Astrocyte of the spinal cord (primary cell): ENCODE measurements around the gene LAMB1.

ENCODE experiments used
- DNase-seq: peaks from one replicate; pipeline ENCODE4 v3.0.0; 2011; ENCODE audit warnings: low read depth, low spot score
- H3K4me3 ChIP-seq: 2 replicates; pipeline ENCODE4 v1.5.1; 2011; ENCODE audit warnings: low read depth, mild to moderate bottlenecking, low read length, moderate library complexity
- in situ Hi-C: cut with HindIII; loops from 2 replicates; pipeline ENCODE4 v1.10.0; 2017; ENCODE audit warnings: low sequenced_read_pairs
- TF ChIP-seq, protein P1 (sequence below): IDR thresholded peaks from 2 replicates; pipeline ENCODE4 v1.5.1; 2012; ENCODE audit warnings: low read depth, mild to moderate bottlenecking, low read length, inconsistent platforms

The LAMB1 gene

GRCh38 chr7:107948645-107949442, 54.1 kb downstream of the LAMB1 start:
- in situ Hi-C loops: no loop called here

GRCh38 chr7:107946881-107947280, 56.1 kb downstream of the LAMB1 start:
- H3K4me3 ChIP-seq: no peak overlapping the region
- TF ChIP-seq, protein P1, sequence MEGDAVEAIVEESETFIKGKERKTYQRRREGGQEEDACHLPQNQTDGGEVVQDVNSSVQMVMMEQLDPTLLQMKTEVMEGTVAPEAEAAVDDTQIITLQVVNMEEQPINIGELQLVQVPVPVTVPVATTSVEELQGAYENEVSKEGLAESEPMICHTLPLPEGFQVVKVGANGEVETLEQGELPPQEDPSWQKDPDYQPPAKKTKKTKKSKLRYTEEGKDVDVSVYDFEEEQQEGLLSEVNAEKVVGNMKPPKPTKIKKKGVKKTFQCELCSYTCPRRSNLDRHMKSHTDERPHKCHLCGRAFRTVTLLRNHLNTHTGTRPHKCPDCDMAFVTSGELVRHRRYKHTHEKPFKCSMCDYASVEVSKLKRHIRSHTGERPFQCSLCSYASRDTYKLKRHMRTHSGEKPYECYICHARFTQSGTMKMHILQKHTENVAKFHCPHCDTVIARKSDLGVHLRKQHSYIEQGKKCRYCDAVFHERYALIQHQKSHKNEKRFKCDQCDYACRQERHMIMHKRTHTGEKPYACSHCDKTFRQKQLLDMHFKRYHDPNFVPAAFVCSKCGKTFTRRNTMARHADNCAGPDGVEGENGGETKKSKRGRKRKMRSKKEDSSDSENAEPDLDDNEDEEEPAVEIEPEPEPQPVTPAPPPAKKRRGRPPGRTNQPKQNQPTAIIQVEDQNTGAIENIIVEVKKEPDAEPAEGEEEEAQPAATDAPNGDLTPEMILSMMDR: no peak
- in situ Hi-C loops: no loop called here

More at GRCh38 chr7:107948645-107949442, 54.1 kb downstream of the LAMB1 start:
- no peak overlapping the region for H3K4me3 ChIP-seq
- DNase-seq: peak; percentile 93
- TF ChIP-seq, protein P1: no peak

DNA sequence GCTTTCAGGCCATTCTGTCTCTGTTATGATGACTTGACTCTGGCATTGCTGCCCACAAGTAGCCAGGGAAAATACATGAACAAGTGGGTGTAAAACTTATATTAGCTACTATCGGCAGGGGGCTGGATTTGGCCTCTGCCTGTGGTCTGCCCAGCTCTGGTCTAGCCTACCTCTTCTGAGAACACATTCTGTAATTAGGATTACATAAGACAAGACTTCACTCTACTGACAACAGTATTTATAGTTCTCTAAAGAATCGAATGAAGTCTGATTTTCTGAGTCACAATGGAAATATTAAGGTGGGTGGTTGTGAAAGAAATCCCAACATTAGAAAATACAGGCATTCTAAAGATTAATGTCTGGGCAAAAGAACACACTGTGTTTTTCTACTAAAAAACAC, 56.5 kb downstream of the LAMB1 start:
- DNase-seq: peak; percentile 48
- no peak overlapping the region for H3K4me3 ChIP-seq
- TF ChIP-seq, protein P1: no peak
- in situ Hi-C loops: no loop called here

More at GRCh38 chr7:107946881-107947280, 56.1 kb downstream of the LAMB1 start:
- no peak for DNase-seq

- TF ChIP-seq, protein P1: no peak
- in situ Hi-C loops: no loop called here
- H3K4me3 ChIP-seq: no peak overlapping the region
- DNase-seq: no peak
Observed at GRCh38 chr7:107945332-107945731, 57.6 kb downstream of the LAMB1 start.

DNA sequence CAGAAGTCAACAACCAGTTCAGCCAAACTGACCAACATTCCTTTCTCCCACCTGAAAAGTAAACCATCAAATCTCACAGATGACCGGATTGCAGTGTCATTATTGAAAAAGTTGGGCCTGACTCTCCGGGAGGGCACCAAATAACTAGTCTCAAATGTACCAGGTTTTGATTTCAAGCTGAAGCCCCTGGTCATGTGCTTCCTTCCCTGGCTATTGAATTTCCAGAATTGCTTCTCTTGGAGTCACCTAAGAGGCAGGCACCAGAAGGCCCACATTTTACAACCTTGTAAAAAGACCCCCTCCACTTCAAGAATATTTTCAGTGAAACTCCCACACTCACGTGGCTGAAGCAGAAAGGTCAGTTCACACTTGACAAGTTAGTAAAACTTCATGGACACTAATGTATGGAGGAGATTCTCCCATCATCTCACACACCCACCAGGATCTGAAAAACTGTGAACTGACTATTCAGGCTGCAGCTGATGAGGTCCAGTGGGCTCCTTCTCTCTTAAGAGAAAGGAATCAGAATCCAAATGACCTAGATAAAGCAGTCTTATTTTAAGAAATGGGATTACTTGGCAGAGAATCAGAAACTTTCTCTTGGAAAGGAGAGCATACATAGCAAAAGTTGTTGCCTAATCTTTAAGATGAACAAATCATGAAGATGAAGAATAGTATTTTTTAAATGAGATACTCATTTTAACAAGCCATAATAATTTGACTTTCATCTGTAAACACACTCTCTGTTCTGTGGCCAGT, 58.4 kb downstream of the LAMB1 start:
- in situ Hi-C loops: no loop called here
- DNase-seq: no peak
- TF ChIP-seq, protein P1: no peak
- no peak overlapping the region for H3K4me3 ChIP-seq

- TF ChIP-seq, protein P1: no peak
- in situ Hi-C loops: no loop called here
- DNase-seq: no peak
- no peak overlapping the region for H3K4me3 ChIP-seq
Observed at GRCh38 chr7:107943018-107943417, 59.9 kb downstream of the LAMB1 start.
